GM12878 (cell line): Measurements from ENCODE around the gene FAM53B. TPM values are rescaled to one million over a fixed set of nuclear protein-coding genes. Genes with fewer than 3 reads are reported as not detected.

ENCODE experiments used
- ATAC-seq: fragments of 200-7000 bp; cut with Tn5 transposase; 3 replicates; pipeline ENCODE4 v1.9.1; 2020; ENCODE audit warnings: mild to moderate bottlenecking, moderate library complexity
- BruUV-seq: library from RNA; stranded (reverse); fragments of 400-500 nt; replicated peaks from 2 replicates; lab custom pipeline; 2021; lab: Mats Ljungman, UMichigan
- CTCF ChIA-PET: fragments of 300-600 bp; sonication (Branson Sonifier 250); formaldehyde crosslinking; extraction: SDS; loops from one replicate; lab custom pipeline; 2021; ENCODE audit warnings: inconsistent platforms; lab: Yijun Ruan, JAX
- POLR2A ChIA-PET: fragments of 350-600 bp; formaldehyde crosslinking; extraction: SDS; loops from one replicate; lab custom pipeline; 2021; ENCODE audit warnings: inconsistent platforms; lab: Charles Lee
- RAD21 ChIA-PET: fragments of 300-600 bp; sonication (Branson Sonifier 250); formaldehyde crosslinking; loops from one replicate; lab custom pipeline; 2023; ENCODE audit warnings: antibody characterized with exemption; ENCODE audit not compliant: unreplicated experiment; lab: Charles Lee
- SMC1A ChIA-PET: fragments of 300-600 bp; sonication (Branson Sonifier 250); formaldehyde crosslinking; loops from one replicate; lab custom pipeline; 2023; ENCODE audit not compliant: unreplicated experiment, uncharacterized antibody; lab: Charles Lee
- DNase-seq: peaks from one replicate; pipeline ENCODE4 v3.0.0-alpha.2; 2011; ENCODE audit warnings: low read depth, low spot score
- FAIRE-seq: peaks from 3 replicates; lab custom pipeline; 2011; peaks lifted over from hg19 to GRCh38; lab: Jason Lieb, UNC
- H2AFZ ChIP-seq: 2 replicates; pipeline ENCODE4 v1.6.0; 2011; ENCODE audit warnings: low read depth, low read length, control low read depth; ENCODE audit not compliant: control insufficient read depth
- H3K27ac ChIP-seq: 2 replicates; pipeline ENCODE4 v1.5.1; 2011; ENCODE audit warnings: control low read depth; ENCODE audit not compliant: control insufficient read depth, insufficient read depth
- H3K27me3 ChIP-seq, 2 experiments: replicated peaks in 1 of 2; 2 replicates each; pipeline versions ENCODE4 v1.6.0 to v1.6.1; 2011; ENCODE audit warnings: low read length in 1 of 2; ENCODE audit not compliant: control insufficient read depth in 2 of 2, insufficient read depth in 2 of 2
- H3K36me3 ChIP-seq, 2 experiments: 2 replicates each; pipeline ENCODE4 v1.5.1; 2011; ENCODE audit warnings: low read length in 1 of 2; ENCODE audit not compliant: control insufficient read depth in 2 of 2, insufficient read depth in 2 of 2
- H3K4me1 ChIP-seq: 2 replicates; pipeline ENCODE4 v1.6.1; 2011; ENCODE audit warnings: mild to moderate bottlenecking, low read length, moderate library complexity, mixed read lengths; ENCODE audit not compliant: control insufficient read depth, insufficient read depth
- H3K4me2 ChIP-seq: 2 replicates; pipeline ENCODE4 v1.6.0; 2011; ENCODE audit warnings: control low read depth; ENCODE audit not compliant: control insufficient read depth, insufficient read depth
- H3K4me3 ChIP-seq: fragments of 200-600 bp; sonication (generic); 2 replicates; pipeline ENCODE4 v1.5.1; 2016
- H3K79me2 ChIP-seq: 2 replicates; pipeline ENCODE4 v1.6.0; 2011; ENCODE audit warnings: low read length; ENCODE audit not compliant: control insufficient read depth, insufficient read depth
- H3K9ac ChIP-seq: 2 replicates; pipeline ENCODE4 v1.8.0; 2011; ENCODE audit warnings: low read length, control low read depth, mixed read lengths; ENCODE audit not compliant: control insufficient read depth, insufficient read depth
- H3K9me3 ChIP-seq: replicated peaks from 3 replicates; pipeline ENCODE4 v1.5.1; 2011; ENCODE audit warnings: mild to moderate bottlenecking, low read length; ENCODE audit not compliant: control insufficient read depth, insufficient read depth
- H4K20me1 ChIP-seq: 2 replicates; pipeline ENCODE4 v1.6.0; 2011; ENCODE audit not compliant: control insufficient read depth, insufficient read depth
- ATF2 ChIP-seq: IDR thresholded peaks from 2 replicates; pipeline ENCODE4 v1.6.1; 2012; ENCODE audit warnings: low read length, inconsistent platforms
- CUX1 ChIP-seq: IDR thresholded peaks from 2 replicates; pipeline ENCODE4 v1.6.1; 2012; ENCODE audit warnings: improper control_type of control experiment, low read depth, low read length; ENCODE audit not compliant: insufficient replicate concordance
- MTA2 ChIP-seq: fragments of 450-650 bp; IDR thresholded peaks from 2 replicates; pipeline ENCODE4 v1.6.1; 2016; ENCODE audit warnings: low read depth, mild to moderate bottlenecking, moderate library complexity
- MXI1 ChIP-seq: fragments of 150-350 bp; IDR thresholded peaks from 2 replicates; pipeline ENCODE4 v1.6.1; 2011; ENCODE audit warnings: low read depth, mild to moderate bottlenecking, inconsistent platforms, low read length, improper control_type of control experiment
- POU2F2 ChIP-seq: IDR thresholded peaks from 3 replicates; pipeline ENCODE4 v1.6.1; 2011; ENCODE audit warnings: low read depth, mild to moderate bottlenecking, low read length, borderline replicate concordance
- RCOR1 ChIP-seq: conservative IDR thresholded peaks from 2 replicates; pipeline ENCODE4 v1.6.1; 2012; ENCODE audit warnings: low read depth, low read length, improper control_type of control experiment
- RELB ChIP-seq: fragments of 450-650 bp; IDR thresholded peaks from 2 replicates; pipeline ENCODE4 v1.6.1; 2017; ENCODE audit warnings: low read depth, mild to moderate bottlenecking, moderate library complexity
- REST ChIP-seq: IDR thresholded peaks from 2 replicates; pipeline ENCODE4 v1.6.1; 2012; ENCODE audit warnings: mild to moderate bottlenecking, low read depth, low read length
- SIN3A ChIP-seq: IDR thresholded peaks from 2 replicates; pipeline ENCODE4 v1.6.1; 2012; ENCODE audit warnings: low read depth, low read length, improper control_type of control experiment
- SMC3 ChIP-seq: IDR thresholded peaks from 2 replicates; pipeline ENCODE4 v1.6.1; 2011; ENCODE audit warnings: low read length, improper control_type of control experiment, borderline replicate concordance
- TCF12 ChIP-seq: IDR thresholded peaks from 2 replicates; pipeline ENCODE4 v1.6.1; 2011; ENCODE audit warnings: low read depth, mild to moderate bottlenecking, low read length
- WGBS: methylation state at CpG from one replicate; pipeline ENCODE4 v1.1.6; 2016; ENCODE audit warnings: low lambda C conversion rate; ENCODE audit not compliant: insufficient replicate concordance, insufficient coverage; ENCODE audit errors: missing lambda C conversion rate; 5-methylcytosine and 5-hydroxymethylcytosine counted together
- in situ Hi-C: fragments of 300-500 bp; cut with MboI; formaldehyde crosslinking; loops from 9 replicates; pipeline ENCODE4 v1.14.3; 2018; ENCODE audit warnings: mixed read lengths
- intact Hi-C: fragments of 100-400 bp; cut with micrococcal nuclease; formaldehyde crosslinking; loops from one replicate; pipeline ENCODE4 v1.14.2; 2022; ENCODE audit not compliant: unreplicated experiment
- polyA plus RNA-seq, 11 experiments: library from polyadenylated mRNA; depleted of rRNA in 4 of 11; unstranded in 6 of 11; stranded (reverse) in 5 of 11; fragments of >200 nt; fragmentation: Nextera tagmentation in 4 of 11; fragmentation: Illumina TruSeq in 1 of 11; extraction: Ambion mirVana in 4 of 11; extraction: Trizol in 1 of 11; gene quantifications; 1 replicate in 1 of 11; 2 replicates in 10 of 11; pipeline versions ENCODE4 v1.2.1 to v1.2.3, GENCODE V29; 2011 to 2016; ENCODE audit warnings: inconsistent platforms in 2 of 11, missing spikeins in 2 of 11, low read depth in 1 of 11
- total RNA-seq, 4 experiments: library from RNA; depleted of rRNA in 3 of 4; stranded (reverse); fragments of >200 nt in 3 of 4; fragmentation: Illumina TruSeq in 1 of 4; extraction: Trizol in 1 of 4; gene quantifications; 2 replicates each; pipeline versions ENCODE4 v1.2.1 to v1.2.3, GENCODE V29; 2013 to 2021

Gene FAM53B
- total and polyA plus RNA-seq, 10 of the 15 experiments (the other 5 are each of a cell fraction or from before 2014, with no cell fraction given) = 0.05 to 26.3 (median 8.1) TPM

- CTCF ChIA-PET = interaction anchor here (0.7 to 6.1 kb wide), 5 partner anchors 11 to 160 kb away, joined by 3 to 74 read pairs (median 3); no protein-coding TSS in a partner anchor
- no peak overlapping the region for H3K9ac ChIP-seq
- DNase-seq (no peak), ATAC-seq (no peak), FAIRE-seq (no peak)
- no peak overlapping the region for H2AFZ ChIP-seq
- in situ Hi-C loops = no loop called here
- 50% methylated on average over 1 of the region's 1 CpG for WGBS
- no TSS peak for BruUV-seq
- RAD21 ChIA-PET = interaction anchor here (3.1 to 14.0 kb wide), 3 partner anchors 12 to 40 kb away, joined by 14 to 266 read pairs (median 15); no protein-coding TSS in a partner anchor
- H3K27ac ChIP-seq = no peak overlapping the region
- H3K79me2 ChIP-seq = peaks cover 19% of the 10 kb centered on the region
- H3K36me3 ChIP-seq = peaks cover 5 to 23% of the 10 kb centered on the region in 2 experiments; a peak in 3 of 4 replicates
- no peaks in the 10 kb centered on the region for H4K20me1 ChIP-seq
- H3K27me3 ChIP-seq = no peaks in the 10 kb centered on the region
- peaks cover 58% of the 10 kb centered on the region for H3K4me1 ChIP-seq
- H3K4me3 ChIP-seq = no peak overlapping the region
- H3K4me2 ChIP-seq = no peak overlapping the region
- H3K9me3 ChIP-seq = no peaks in the 10 kb centered on the region
- SMC1A ChIA-PET = interaction anchor here (0.6 to 3.8 kb wide), 6 partner anchors 12 to 87 kb away, joined by 3 to 26 read pairs (median 6); no protein-coding TSS in a partner anchor
- intact Hi-C loops = no loop called here
- POLR2A ChIA-PET = interaction anchor here (1.7 to 3.8 kb wide), 3 partner anchors 13 to 41 kb away, joined by 3 to 17 read pairs (median 5); no protein-coding TSS in a partner anchor
- TF ChIP-seq REST = no peak
- no peak for TF ChIP-seq TCF12
- no peak for TF ChIP-seq MXI1
- TF ChIP-seq RELB = no peak
- no peak for TF ChIP-seq RCOR1
- TF ChIP-seq CUX1 = no peak
- TF ChIP-seq MTA2 = no peak
- TF ChIP-seq SMC3 = no peak
- no peak for TF ChIP-seq POU2F2
- TF ChIP-seq ATF2 = no peak
- TF ChIP-seq SIN3A = no peak
These were observed 43.2 kb downstream of the FAM53B start for GRCh38 chr10:124701038-124701365.
